Body of pancreas (tissue), 4 donors: Measurements from ENCODE around the gene EPN1. TPM values are rescaled to one million over a fixed set of nuclear protein-coding genes. Genes with fewer than 3 reads are reported as not detected.

Experiments
- ATAC-seq: fragments of 150-250 bp; one replicate; pipeline ENCODE4 v1.9.1; 2016
- DNase-seq, 4 donors: peaks; one replicate each; pipeline ENCODE4 v3.0.0-alpha.2; 2019
- H3K27ac ChIP-seq, 4 donors: fragments of 200-600 bp; sonication (generic); 1 replicate in 3 of 4; 2 replicates in 1 of 4; pipeline versions ENCODE4 v1.5.1 to v1.6.1; 2016 to 2019; ENCODE audit warnings: mild to moderate bottlenecking in 1 of 4, mixed read lengths in 1 of 4, moderate library complexity in 1 of 4
- H3K27me3 ChIP-seq, 2 donors: fragments of 200-600 bp; sonication (generic); one replicate each; pipeline ENCODE4 v1.6.0; 2016; ENCODE audit warnings: mild to moderate bottlenecking in 1 of 2
- H3K36me3 ChIP-seq, 2 donors: fragments of 200-600 bp; sonication (generic); replicated peaks in 1 of 2; 2 replicates each; pipeline ENCODE4 v1.5.1; 2016; ENCODE audit warnings: low read depth in 2 of 2; ENCODE audit not compliant: insufficient read depth in 1 of 2
- H3K4me1 ChIP-seq: fragments of 200-600 bp; sonication (generic); one replicate; pipeline ENCODE4 v1.6.0; 2016
- H3K4me3 ChIP-seq, 2 donors: fragments of 200-600 bp; sonication (generic); 1 replicate in 1 of 2; 2 replicates in 1 of 2; pipeline ENCODE4 v1.5.1; 2016 to 2019
- H3K9me3 ChIP-seq, 3 donors: fragments of 200-600 bp; sonication (generic); 1 replicate in 2 of 3; 2 replicates in 1 of 3; pipeline ENCODE4 v1.5.1; 2016
- CTCF ChIP-seq, 7 experiments: fragments of 450-650 bp in 4 of 7; fragments of 200-600 bp in 3 of 7; sonication (generic) in 3 of 7; IDR thresholded peaks; one replicate each; pipeline ENCODE4 v1.5.1; 2016 to 2019; ENCODE audit warnings: antibody characterized with exemption in 7 of 7
- POLR2A ChIP-seq, 3 donors: fragments of 450-650 bp; IDR thresholded peaks; one replicate each; pipeline ENCODE4 v1.6.1; 2016; ENCODE audit warnings: antibody characterized with exemption in 3 of 3, mild to moderate bottlenecking in 2 of 3
- WGBS, 2 donors: methylation state at CpG; one replicate each; pipeline ENCODE4 v1.1.5; 2017; 5-methylcytosine and 5-hydroxymethylcytosine counted together
- intact Hi-C: fragments of 100-400 bp; cut with DNase I; formaldehyde crosslinking; loops from one replicate; pipeline ENCODE4 v1.15.1; 2023
- total RNA-seq, 2 donors: library from RNA; depleted of rRNA; stranded (reverse); fragments of >200 nt; gene quantifications; one replicate each; pipeline ENCODE4 v1.1.0, GENCODE V29; 2016

The EPN1 gene
- total RNA-seq, 2 donors from 2014 or later: 52.1 to 52.4 TPM

DNA sequence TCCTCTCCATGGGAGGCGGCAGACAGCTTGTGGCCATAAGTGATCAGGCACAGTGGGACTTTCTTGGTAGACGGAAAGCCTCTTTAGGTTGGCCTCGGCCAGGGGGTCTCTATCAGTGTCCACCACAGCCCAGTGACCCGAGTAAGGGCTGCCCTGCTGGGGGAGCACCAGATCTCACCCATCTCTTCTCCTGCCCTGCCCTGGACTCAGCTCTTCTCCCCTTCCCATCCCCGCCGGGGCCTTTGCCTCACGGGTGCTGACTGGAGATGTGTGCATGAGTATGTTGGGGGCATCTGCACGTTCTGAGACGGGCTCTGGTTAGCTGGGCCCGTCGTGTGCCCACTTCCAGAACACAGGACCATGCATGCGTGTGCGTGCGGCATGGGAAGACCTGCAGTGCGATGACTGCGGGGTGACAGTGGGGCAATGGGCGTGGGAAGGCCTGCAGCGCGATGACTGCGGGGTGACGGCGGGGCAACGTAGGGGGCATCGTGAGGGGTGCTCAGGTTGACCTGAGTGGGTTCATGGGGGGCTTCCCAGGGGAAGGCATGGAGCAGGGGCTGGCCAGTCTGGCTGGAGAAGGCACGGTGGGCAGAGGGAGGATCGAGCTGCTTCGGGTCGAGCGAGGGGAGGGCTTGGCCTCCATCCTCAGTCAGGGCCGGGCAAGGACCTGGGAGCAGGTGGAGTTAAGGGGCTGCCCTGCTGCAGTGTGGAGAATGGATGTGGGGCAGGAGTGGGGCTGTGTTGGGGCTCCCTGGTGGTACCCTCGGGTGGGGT is 15.9 kb downstream of the EPN1 start:
- Histone ChIP-seq H3K36me3 (peaks cover 35 to 47% of the 10 kb centered on the region in 2 donors), H3K4me1 (peaks cover 15% of the 10 kb centered on the region), H3K9me3 (no peaks in the 10 kb centered on the region), H3K27me3 (no peaks in the 10 kb centered on the region), H3K4me3 (no peak overlapping the region), H3K27ac (no peak overlapping the region)
- ATAC-seq: no peak
- intact Hi-C loops: no loop called here
- WGBS, 2 donors: 89 to 92% methylated on average over 24 to 31 of the region's 31 CpGs
- peak in 1 of 4 donors; percentile 3 for DNase-seq
- no peak for TF ChIP-seq POLR2A (IDR thresholded peaks at IDR 0.05)
- no peak for TF ChIP-seq CTCF (IDR thresholded peaks at IDR 0.05)

DNA sequence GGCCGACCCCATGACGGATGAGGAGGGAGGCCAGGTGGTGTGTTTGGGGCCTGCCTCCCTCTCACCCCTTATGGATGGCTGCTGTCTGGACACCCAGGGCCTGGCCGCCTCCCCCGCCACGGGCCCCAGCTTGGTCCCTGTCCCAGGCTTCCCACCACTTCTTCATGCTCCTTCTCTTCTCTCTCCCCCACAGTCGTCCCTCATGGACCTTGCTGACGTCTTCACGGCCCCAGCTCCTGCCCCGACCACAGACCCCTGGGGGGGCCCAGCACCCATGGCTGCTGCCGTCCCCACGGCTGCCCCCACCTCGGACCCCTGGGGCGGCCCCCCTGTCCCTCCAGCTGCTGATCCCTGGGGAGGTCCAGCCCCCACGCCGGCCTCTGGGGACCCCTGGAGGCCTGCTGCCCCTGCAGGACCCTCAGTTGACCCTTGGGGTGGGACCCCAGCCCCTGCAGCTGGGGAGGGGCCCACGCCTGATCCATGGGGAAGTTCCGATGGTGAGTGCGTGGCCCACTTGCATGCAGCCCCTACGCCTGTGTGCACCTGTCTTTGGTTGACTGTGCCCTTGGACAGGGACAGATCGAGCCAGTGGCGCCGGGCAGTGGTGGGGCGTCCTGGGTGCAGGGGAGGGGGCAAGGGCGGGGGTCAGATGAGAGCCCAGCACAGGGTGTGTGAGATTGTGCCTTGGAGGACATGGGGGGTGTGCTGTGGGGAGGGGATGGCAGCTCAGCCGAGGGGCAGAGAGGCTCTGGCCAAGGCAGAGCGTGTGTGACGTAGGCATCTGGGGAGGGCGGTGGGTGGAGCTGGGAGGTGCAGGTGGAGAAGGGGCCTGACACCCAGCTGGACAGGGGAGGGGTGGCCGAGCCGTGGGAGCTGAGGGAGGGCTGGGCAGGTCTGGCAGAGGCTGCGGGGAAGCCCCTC is 16.8 kb downstream of the EPN1 start:
- peaks cover 10% of the 10 kb centered on the region for H3K4me1 ChIP-seq
- peaks cover 35 to 47% of the 10 kb centered on the region in 2 donors for H3K36me3 ChIP-seq
- 93% methylated on average over 23 to 29 of the region's 31 CpGs for WGBS, 2 donors
- intact Hi-C loops: no loop called here
- H3K27me3 ChIP-seq: no peaks in the 10 kb centered on the region
- H3K9me3 ChIP-seq: no peaks in the 10 kb centered on the region
- TF ChIP-seq POLR2A (IDR thresholded peaks at IDR 0.05) (no peak), CTCF (IDR thresholded peaks at IDR 0.05) (no peak)
- no peak overlapping the region for H3K27ac ChIP-seq
- DNase-seq (peak in 1 of 4 donors; percentile 4), ATAC-seq (no peak)
- no peak overlapping the region for H3K4me3 ChIP-seq

- H3K27me3 ChIP-seq: no peaks in the 10 kb centered on the region
- H3K9me3 ChIP-seq: no peaks in the 10 kb centered on the region
- DNase-seq: no peak
- 90% methylated on average over 12 to 19 of the region's 19 CpGs for WGBS, 2 donors
- H3K4me3 ChIP-seq: no peak overlapping the region
- intact Hi-C loops: no loop called here
- H3K36me3 ChIP-seq: peaks cover 35 to 49% of the 10 kb centered on the region in 2 donors
- TF ChIP-seq POLR2A (IDR thresholded peaks at IDR 0.05): no peak
- no peak for TF ChIP-seq CTCF (IDR thresholded peaks at IDR 0.05)
- H3K4me1 ChIP-seq: peaks cover 2% of the 10 kb centered on the region
- H3K27ac ChIP-seq: no peak overlapping the region
- ATAC-seq: no peak
Observed at GRCh38 chr19:55692681-55693081, 17.7 kb downstream of the EPN1 start.

- Histone ChIP-seq H3K4me1 (no peaks in the 10 kb centered on the region), H3K9me3 (no peaks in the 10 kb centered on the region), H3K36me3 (peaks cover 35 to 53% of the 10 kb centered on the region in 2 donors), H3K27me3 (no peaks in the 10 kb centered on the region), H3K4me3 (no peak overlapping the region), H3K27ac (no peak overlapping the region)
- 94 to 98% methylated on average over 9 to 15 of the region's 20 CpGs for WGBS, 2 donors
- ATAC-seq (no peak), DNase-seq (no peak)
- intact Hi-C loops: no loop called here
- no peak for TF ChIP-seq CTCF (IDR thresholded peaks at IDR 0.05)
- no peak for TF ChIP-seq POLR2A (IDR thresholded peaks at IDR 0.05)
Observed at GRCh38 chr19:55693336-55693974, 18.4 kb downstream of the EPN1 start.
